ENCODE results near the gene WDR33.
A peak's percentile ranks its signal among the peaks of the same experiment; 100 is the strongest.
"Not testable (repeated sequence)": the region's sequence is repeated elsewhere in the genome, so short reads cannot be mapped to it uniquely, and the experiment has no call there.

WDR33 gene

GRCh38 chr2:127762441-127762840, 48.5 kb downstream of the WDR33 start:
- no peak for DNase-seq

- no peak for DNase-seq
Observed at GRCh38 chr2:127759931-127760330, 51.0 kb downstream of the WDR33 start.

- no peak for DNase-seq
Observed at GRCh38 chr2:127754186-127754585, 56.8 kb downstream of the WDR33 start.

GRCh38 chr2:127753374-127753773, 57.6 kb downstream of the WDR33 start:
- DNase-seq = no peak

- DNase-seq = not testable (repeated sequence)
Observed at GRCh38 chr2:127749537-127749936, 61.4 kb downstream of the WDR33 start.

GRCh38 chr2:127747621-127748020, 63.4 kb downstream of the WDR33 start:
- DNase-seq = no peak

- no peak for DNase-seq
Observed at GRCh38 chr2:127743477-127744026, 67.4 kb downstream of the WDR33 start.

- peak; percentile 73 for DNase-seq
Observed at GRCh38 chr2:127740665-127741288, 70.2 kb downstream of the WDR33 start.

GRCh38 chr2:127739800-127740199, 71.2 kb downstream of the WDR33 start:
- no peak for DNase-seq

GRCh38 chr2:127737892-127738291, 73.1 kb downstream of the WDR33 start:
- DNase-seq = no peak

- DNase-seq = no peak
Observed at GRCh38 chr2:127735537-127736399, 75.2 kb downstream of the WDR33 start.

- DNase-seq = no peak
Observed at GRCh38 chr2:127735044-127735443, 75.9 kb downstream of the WDR33 start.

GRCh38 chr2:127733816-127734537, 77.0 kb downstream of the WDR33 start:
- DNase-seq = no peak

GRCh38 chr2:127733113-127733815, 77.7 kb downstream of the WDR33 start:
- DNase-seq = no peak

GRCh38 chr2:127726158-127726880, 84.7 kb downstream of the WDR33 start:
- no peak for DNase-seq

- DNase-seq = no peak
Observed at GRCh38 chr2:127722807-127723206, 88.2 kb downstream of the WDR33 start.

- no peak for DNase-seq
Observed at GRCh38 chr2:127721978-127722355, 89.0 kb downstream of the WDR33 start.

- no peak for DNase-seq
Observed at GRCh38 chr2:127721311-127721977, 89.5 kb downstream of the WDR33 start.

- no peak for DNase-seq
Observed at GRCh38 chr2:127719301-127720218, 91.4 kb downstream of the WDR33 start.

GRCh38 chr2:127718271-127718670, 92.7 kb downstream of the WDR33 start:
- no peak for DNase-seq

Measured in COR-L47 (cell line).